HCT116 (cell line): ENCODE results near the gene CEP112. TPM values are rescaled to one million over a fixed set of nuclear protein-coding genes. Genes with fewer than 3 reads are reported as not detected.

ENCODE experiments used
- ATAC-seq: fragments of 200-7000 bp; cut with Tn5 transposase; 2 replicates; pipeline ENCODE4 v1.9.1; 2020; ENCODE audit warnings: mild to moderate bottlenecking, moderate library complexity
- BruUV-seq: library from RNA; stranded (reverse); fragments of 400-500 nt; replicated peaks from 2 replicates; lab custom pipeline; 2021; lab: Mats Ljungman, UMichigan
- CTCF ChIA-PET: fragments of 300-600 bp; sonication (Branson Sonifier 250); formaldehyde crosslinking; loops from one replicate; lab custom pipeline; 2021; ENCODE audit warnings: antibody characterized with exemption; lab: Charles Lee
- POLR2A ChIA-PET: fragments of 300-600, 350-600 bp; sonication (Branson Sonifier 250); formaldehyde crosslinking; loops from one replicate; lab custom pipeline; 2021; ENCODE audit warnings: antibody characterized with exemption; lab: Charles Lee
- RAD21 ChIA-PET, 2 experiments: fragments of 300-600 bp; sonication (Branson Sonifier 250); formaldehyde crosslinking; loops; one replicate each; lab custom pipeline; 2023; ENCODE audit warnings: low total read pairs in 2 of 2; ENCODE audit not compliant: uncharacterized antibody in 2 of 2, unreplicated experiment in 2 of 2, low non-redundant PET in 1 of 2; lab: Charles Lee
- DNase-seq: peaks from one replicate; pipeline ENCODE4 v3.0.0-alpha.2; 2010; ENCODE audit warnings: low read depth, low spot score
- H2AFZ ChIP-seq: fragments of 200-600 bp; shearing (Covaris generic), sonication (generic); 2 replicates; pipeline ENCODE4 v1.6.1; 2017; ENCODE audit warnings: low read depth, mixed run types, mixed read lengths, antibody characterized with exemption, low read length; ENCODE audit not compliant: poor library complexity, severe bottlenecking
- H3K27ac ChIP-seq: 2 replicates; pipeline ENCODE4 v1.5.1; 2012; ENCODE audit warnings: low read depth, low read length
- H3K27me3 ChIP-seq: fragments of 200-600 bp; sonication (generic); 2 replicates; pipeline ENCODE4 v1.6.1; 2016; ENCODE audit warnings: mixed run types, low read length, mixed read lengths; ENCODE audit not compliant: insufficient read depth
- H3K36me3 ChIP-seq, 2 experiments: fragments of 200-500 bp in 1 of 2; fragments of 200-600 bp in 1 of 2; sonication (Bioruptor generic) in 1 of 2; sonication (generic) in 1 of 2; 2 replicates each; pipeline versions ENCODE4 v1.5.1 to v1.6.1; 2014 to 2016; ENCODE audit warnings: low read length in 2 of 2, inconsistent platforms in 1 of 2, mixed read lengths in 1 of 2, mixed run types in 1 of 2; ENCODE audit not compliant: insufficient read depth in 2 of 2, control insufficient read depth in 1 of 2
- H3K4me1 ChIP-seq, 2 experiments: fragments of 200-600 bp in 1 of 2; sonication (generic) in 1 of 2; 2 replicates each; pipeline versions ENCODE4 v1.5.1 to v1.6.1; 2012 to 2017; ENCODE audit warnings: low read length in 2 of 2, inconsistent platforms in 1 of 2, mild to moderate bottlenecking in 1 of 2, mixed read lengths in 1 of 2, mixed run types in 1 of 2, moderate library complexity in 1 of 2; ENCODE audit not compliant: insufficient read depth in 2 of 2, control insufficient read depth in 1 of 2
- H3K4me2 ChIP-seq: fragments of 200-600 bp; sonication (generic); 2 replicates; pipeline ENCODE4 v1.6.1; 2017; ENCODE audit warnings: mixed run types, low read length, mixed read lengths
- H3K4me3 ChIP-seq, 2 experiments: fragments of 200-600 bp in 1 of 2; sonication (generic) in 1 of 2; replicated peaks in 1 of 2; 2 replicates each; pipeline ENCODE4 v1.5.1; 2011 to 2016; ENCODE audit warnings: low read length in 2 of 2, control low read depth in 1 of 2, low read depth in 1 of 2, mild to moderate bottlenecking in 1 of 2, mixed read lengths in 1 of 2, mixed run types in 1 of 2
- H3K79me2 ChIP-seq: fragments of 200-600 bp; sonication (generic); 2 replicates; pipeline ENCODE4 v1.6.1; 2017; ENCODE audit warnings: mild to moderate bottlenecking, mixed run types, low read length, moderate library complexity, mixed read lengths; ENCODE audit not compliant: insufficient read depth
- H3K9ac ChIP-seq: fragments of 200-600 bp; sonication (generic); 2 replicates; pipeline ENCODE4 v1.6.1; 2016; ENCODE audit warnings: low read length, mixed read lengths
- H3K9me2 ChIP-seq: fragments of 200-600 bp; sonication (generic), shearing (Covaris generic); 2 replicates; pipeline ENCODE4 v1.6.1; 2017; ENCODE audit warnings: mixed run types, mild to moderate bottlenecking, moderate library complexity; ENCODE audit not compliant: insufficient read depth
- H3K9me3 ChIP-seq, 2 experiments: fragments of 200-500 bp in 1 of 2; fragments of 200-600 bp in 1 of 2; sonication (Bioruptor generic) in 1 of 2; sonication (generic) in 1 of 2; 2 replicates each; pipeline ENCODE4 v1.6.1; 2014 to 2017; ENCODE audit warnings: low read length in 2 of 2, mixed read lengths in 2 of 2, inconsistent platforms in 1 of 2, low read depth in 1 of 2, mild to moderate bottlenecking in 1 of 2, mixed run types in 1 of 2, moderate library complexity in 1 of 2; ENCODE audit not compliant: control insufficient read depth in 1 of 2, insufficient read depth in 1 of 2
- H4K20me1 ChIP-seq: fragments of 200-600 bp; sonication (generic), shearing (Covaris generic); 2 replicates; pipeline ENCODE4 v1.6.1; 2017; ENCODE audit warnings: mixed run types, mild to moderate bottlenecking, moderate library complexity; ENCODE audit not compliant: insufficient read depth
- ATF3 ChIP-seq: IDR thresholded peaks from 2 replicates; pipeline ENCODE4 v1.6.1; 2012
- CBX3 ChIP-seq: IDR thresholded peaks from 2 replicates; pipeline ENCODE4 v1.6.1; 2012; ENCODE audit warnings: low read depth
- EGR1 ChIP-seq: IDR thresholded peaks from 2 replicates; pipeline ENCODE4 v1.6.1; 2012; ENCODE audit warnings: low read depth
- FOSL1 ChIP-seq: IDR thresholded peaks from 2 replicates; pipeline ENCODE4 v1.6.1; 2012; ENCODE audit warnings: low read depth
- POLR2AphosphoS5 ChIP-seq: IDR thresholded peaks from 2 replicates; pipeline ENCODE4 v1.6.1; 2011; ENCODE audit warnings: mild to moderate bottlenecking, low read depth, low read length, moderate library complexity
- RAD21 ChIP-seq: IDR thresholded peaks from 2 replicates; pipeline ENCODE4 v1.6.1; 2012; ENCODE audit warnings: low read depth, mild to moderate bottlenecking
- SIN3A ChIP-seq: IDR thresholded peaks from 2 replicates; pipeline ENCODE4 v1.6.1; 2012; ENCODE audit warnings: low read depth
- SP1 ChIP-seq: IDR thresholded peaks from 2 replicates; pipeline ENCODE4 v1.6.1; 2012; ENCODE audit warnings: low read depth
- SRF ChIP-seq: IDR thresholded peaks from 2 replicates; pipeline ENCODE4 v1.6.1; 2012; ENCODE audit warnings: low read depth
- TCF7L2 ChIP-seq: IDR thresholded peaks from 2 replicates; pipeline ENCODE4 v1.7.0; 2011; ENCODE audit warnings: borderline replicate concordance, inconsistent platforms; ENCODE audit not compliant: insufficient read depth, insufficient read length; ENCODE audit errors: extremely low read depth
- YY1 ChIP-seq: IDR thresholded peaks from 2 replicates; pipeline ENCODE4 v1.6.1; 2011; ENCODE audit warnings: low read length, low read depth, moderate library complexity, mild to moderate bottlenecking; ENCODE audit not compliant: insufficient replicate concordance; ENCODE audit errors: extremely low read depth
- ZNF274 ChIP-seq: fragments of 200-500 bp; sonication (Bioruptor generic); IDR thresholded peaks from 2 replicates; pipeline ENCODE4 v1.6.1; 2014; ENCODE audit warnings: mild to moderate bottlenecking, low read depth, low read length, inconsistent platforms
- intact Hi-C: fragments of 100-400 bp; cut with micrococcal nuclease; formaldehyde crosslinking; loops from 2 replicates; pipeline ENCODE4 v1.10.0; 2022
- total RNA-seq: library from RNA; stranded (reverse); gene quantifications from one replicate; pipeline ENCODE4 v1.2.1, GENCODE V29; 2021; ENCODE audit not compliant: unreplicated experiment
- TF ChIP-seq, protein P1 (sequence below), 3 experiments: fragments of 200-600 bp in 1 of 3; sonication (generic) in 1 of 3; IDR thresholded peaks in 2 of 3; conservative IDR thresholded peaks in 1 of 3; 2 replicates each; pipeline ENCODE4 v1.5.1; 2012 to 2017; ENCODE audit warnings: low read depth in 2 of 3, low read length in 2 of 3, antibody characterized with exemption in 1 of 3, borderline replicate concordance in 1 of 3, control low read depth in 1 of 3, mild to moderate bottlenecking in 1 of 3, mixed read lengths in 1 of 3, mixed run types in 1 of 3, moderate library complexity in 1 of 3; ENCODE audit not compliant: insufficient read depth in 1 of 3
- TF ChIP-seq, protein P2 (sequence below): IDR thresholded peaks from 2 replicates; pipeline ENCODE4 v1.6.1; 2012

The CEP112 gene
- total RNA-seq, 1 experiment from 2014 or later = 10.9 TPM

DNA sequence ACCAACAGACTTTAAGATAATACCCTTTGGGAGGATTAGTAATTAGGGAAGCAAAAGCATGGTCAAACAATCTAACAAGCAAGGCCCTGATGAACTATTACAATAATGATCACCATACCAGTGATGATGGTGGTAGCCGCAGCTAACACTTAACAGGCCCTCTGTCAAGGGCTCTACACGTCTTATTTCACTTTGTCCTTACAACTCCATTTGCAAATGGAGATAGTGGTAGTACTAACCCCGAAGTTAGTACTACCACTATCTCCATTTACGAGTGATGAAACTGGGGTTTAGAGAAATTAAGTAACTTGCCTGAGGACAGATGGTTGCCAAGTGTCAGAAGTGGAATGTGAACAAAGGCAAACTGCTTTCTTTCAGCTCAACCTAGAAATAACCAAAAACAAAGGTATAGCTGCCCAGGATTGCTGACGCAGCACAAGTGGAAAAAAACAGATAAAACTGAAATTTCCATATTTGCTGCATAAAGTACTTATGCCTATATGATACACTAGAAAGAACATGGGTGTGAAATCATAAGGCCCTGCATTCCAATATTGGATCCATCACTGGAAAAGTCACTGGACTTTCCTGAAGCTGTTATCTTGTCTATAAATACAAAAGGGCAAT lies 24.6 kb downstream of the CEP112 start:
- Histone ChIP-seq H3K27me3 (no peaks in the 10 kb centered on the region), H3K9me3 (no peaks in the 10 kb centered on the region), H3K9me2 (no peaks in the 10 kb centered on the region), H3K79me2 (no peaks in the 10 kb centered on the region), H3K9ac (no peak overlapping the region), H3K4me3 (no peak overlapping the region), H3K36me3 (no peaks in the 10 kb centered on the region), H2AFZ (no peak overlapping the region), H3K27ac (no peak overlapping the region), H3K4me1 (no peaks in the 10 kb centered on the region), H4K20me1 (no peaks in the 10 kb centered on the region), H3K4me2 (no peak overlapping the region)
- ATAC-seq (no peak), DNase-seq (no peak)
- ChIA-PET RAD21 (no interaction called here), POLR2A (no interaction called here), CTCF (no interaction called here)
- BruUV-seq = no TSS peak
- TF ChIP-seq ATF3 (no peak), CBX3 (no peak), POLR2AphosphoS5 (no peak), ZNF274 (no peak), SRF (no peak), EGR1 (no peak), SP1 (no peak)
- intact Hi-C loops = loop anchor here (10.0 kb wide), 1 partner anchor 373 kb away; no protein-coding TSS in a partner anchor

DNA sequence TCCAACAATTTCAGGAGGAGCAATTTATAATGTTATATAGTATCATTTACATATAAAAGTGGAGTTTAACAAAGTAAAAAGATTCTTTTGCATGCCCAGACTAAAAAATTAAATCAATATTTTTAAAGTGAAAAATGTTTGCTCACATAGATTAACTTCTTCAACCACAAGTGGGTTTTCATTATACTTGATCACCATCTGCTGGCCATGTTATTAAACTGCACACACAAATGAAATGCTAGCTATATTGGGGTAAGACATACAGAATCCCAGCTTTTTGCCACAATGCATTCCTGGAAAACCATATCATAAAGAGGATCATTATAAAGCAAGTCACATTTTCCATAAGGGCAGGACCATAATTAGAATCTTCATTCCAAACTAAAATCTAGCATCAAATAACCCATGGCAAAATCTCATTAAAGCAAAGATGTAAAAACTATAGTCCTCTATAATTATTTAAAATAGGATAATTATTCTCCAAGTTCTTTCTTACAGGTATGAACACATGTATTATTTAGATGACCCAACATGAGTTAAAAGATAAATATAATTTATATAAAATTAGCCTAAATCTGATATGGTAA lies 26.3 kb downstream of the CEP112 start:
- Histone ChIP-seq H3K4me1 (no peaks in the 10 kb centered on the region), H3K27me3 (no peaks in the 10 kb centered on the region), H4K20me1 (no peaks in the 10 kb centered on the region), H3K9ac (no peak overlapping the region), H3K79me2 (no peaks in the 10 kb centered on the region), H3K4me2 (no peak overlapping the region), H2AFZ (no peak overlapping the region), H3K4me3 (no peak overlapping the region), H3K36me3 (no peaks in the 10 kb centered on the region), H3K9me2 (no peaks in the 10 kb centered on the region), H3K27ac (no peak overlapping the region), H3K9me3 (no peaks in the 10 kb centered on the region)
- CTCF ChIA-PET = interaction anchor here (0.7 to 3.5 kb wide), 26 partner anchors 11 to 947 kb away, joined by 3 to 76 read pairs (median 4); no protein-coding TSS in a partner anchor
- DNase-seq = peak; percentile 58
- BruUV-seq = no TSS peak
- intact Hi-C loops = loop anchor here (1.0 to 10.0 kb wide), 6 partner anchors 177 to 934 kb away; no protein-coding TSS in a partner anchor
- POLR2A ChIA-PET = no interaction called here
- TF ChIP-seq, protein P1, sequence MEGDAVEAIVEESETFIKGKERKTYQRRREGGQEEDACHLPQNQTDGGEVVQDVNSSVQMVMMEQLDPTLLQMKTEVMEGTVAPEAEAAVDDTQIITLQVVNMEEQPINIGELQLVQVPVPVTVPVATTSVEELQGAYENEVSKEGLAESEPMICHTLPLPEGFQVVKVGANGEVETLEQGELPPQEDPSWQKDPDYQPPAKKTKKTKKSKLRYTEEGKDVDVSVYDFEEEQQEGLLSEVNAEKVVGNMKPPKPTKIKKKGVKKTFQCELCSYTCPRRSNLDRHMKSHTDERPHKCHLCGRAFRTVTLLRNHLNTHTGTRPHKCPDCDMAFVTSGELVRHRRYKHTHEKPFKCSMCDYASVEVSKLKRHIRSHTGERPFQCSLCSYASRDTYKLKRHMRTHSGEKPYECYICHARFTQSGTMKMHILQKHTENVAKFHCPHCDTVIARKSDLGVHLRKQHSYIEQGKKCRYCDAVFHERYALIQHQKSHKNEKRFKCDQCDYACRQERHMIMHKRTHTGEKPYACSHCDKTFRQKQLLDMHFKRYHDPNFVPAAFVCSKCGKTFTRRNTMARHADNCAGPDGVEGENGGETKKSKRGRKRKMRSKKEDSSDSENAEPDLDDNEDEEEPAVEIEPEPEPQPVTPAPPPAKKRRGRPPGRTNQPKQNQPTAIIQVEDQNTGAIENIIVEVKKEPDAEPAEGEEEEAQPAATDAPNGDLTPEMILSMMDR (IDR thresholded peaks at IDR 0.05 in 2 of 3, conservative IDR thresholded peaks at IDR 0.05 in 1 of 3; ENCODE audit: borderline replicate concordance in 1 of 3, insufficient read depth in 1 of 3, low read depth in 2 of 3, low read length in 2 of 3) = peak; percentile 71 to 93 (median 83)
- TF ChIP-seq TCF7L2 = no peak
- no peak for TF ChIP-seq YY1
- no peak for TF ChIP-seq POLR2AphosphoS5
- peak; percentile 93 for TF ChIP-seq RAD21
- TF ChIP-seq SRF = 0 out of 2 replicates have a peak, but pooled peaks have one; percentile 8
- TF ChIP-seq, protein P2, sequence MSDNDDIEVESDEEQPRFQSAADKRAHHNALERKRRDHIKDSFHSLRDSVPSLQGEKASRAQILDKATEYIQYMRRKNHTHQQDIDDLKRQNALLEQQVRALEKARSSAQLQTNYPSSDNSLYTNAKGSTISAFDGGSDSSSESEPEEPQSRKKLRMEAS = no peak
- TF ChIP-seq FOSL1 = 0 out of 2 replicates have a peak, but pooled peaks have one; percentile 16
- no peak for TF ChIP-seq CBX3
- no peak for TF ChIP-seq SIN3A
- ATAC-seq = peak; percentile 81
- RAD21 ChIA-PET = interaction anchor here (0.8 to 2.8 kb wide), 6 partner anchors 606 to 934 kb away, joined by 3 to 24 read pairs (median 6); no protein-coding TSS in a partner anchor
